Coronary artery (tissue), 2 donors: Measurements from ENCODE around the gene TSPAN9.

Experiments used
- DNase-seq: peaks from one replicate; pipeline ENCODE4 v3.0.0-alpha.2; 2017; ENCODE audit warnings: low spot score
- H3K27ac ChIP-seq, 2 donors: fragments of 200-600 bp; sonication (generic); one replicate each; pipeline ENCODE4 v1.5.1; 2016 to 2019
- H3K4me3 ChIP-seq: fragments of 200-600 bp; sonication (generic); 2 replicates; pipeline ENCODE4 v1.5.1; 2016; ENCODE audit warnings: mild to moderate bottlenecking, moderate library complexity
- TF ChIP-seq, protein P1 (sequence below): fragments of 200-600 bp; sonication (generic); IDR thresholded peaks from one replicate; pipeline ENCODE4 v1.5.1; 2019; ENCODE audit warnings: antibody characterized with exemption

Gene TSPAN9

DNA sequence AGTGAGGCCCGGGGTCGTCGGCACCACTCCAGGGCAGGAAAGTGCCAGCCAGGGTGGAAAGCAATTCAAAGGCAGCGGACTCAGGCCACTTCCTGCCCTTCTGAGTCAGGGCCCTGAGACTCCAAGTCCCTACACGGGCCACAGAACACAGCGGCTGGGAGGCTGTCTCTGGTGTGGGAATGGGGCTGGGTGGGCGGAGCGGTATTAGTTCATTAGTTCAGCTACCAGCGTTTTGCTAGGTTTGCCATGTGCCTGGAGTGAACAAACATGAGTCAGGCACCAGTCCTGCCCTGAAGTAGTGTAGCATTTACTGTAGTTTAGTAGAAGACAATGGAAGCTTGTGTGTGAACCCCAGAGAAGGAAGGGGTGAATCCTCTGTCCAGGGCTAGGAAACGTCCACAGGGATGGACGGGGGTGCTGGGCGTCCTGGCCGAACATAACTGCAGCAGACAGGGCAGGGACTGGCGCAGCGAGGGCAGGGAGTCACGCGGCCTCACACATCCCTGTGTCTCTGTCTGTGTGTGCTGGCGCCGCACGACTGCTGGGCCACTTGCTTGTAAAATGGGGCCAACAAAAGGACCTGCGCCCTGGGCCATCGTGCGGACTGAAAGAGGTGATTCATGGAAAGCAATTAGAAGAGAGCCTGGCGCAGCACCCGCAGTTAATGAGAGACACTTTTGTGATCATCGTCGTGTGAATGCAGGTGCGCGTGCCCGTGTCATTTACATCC, 227.4 kb downstream of the TSPAN9 start:
- H3K27ac ChIP-seq, result no peak overlapping the region
- TF ChIP-seq, protein P1, sequence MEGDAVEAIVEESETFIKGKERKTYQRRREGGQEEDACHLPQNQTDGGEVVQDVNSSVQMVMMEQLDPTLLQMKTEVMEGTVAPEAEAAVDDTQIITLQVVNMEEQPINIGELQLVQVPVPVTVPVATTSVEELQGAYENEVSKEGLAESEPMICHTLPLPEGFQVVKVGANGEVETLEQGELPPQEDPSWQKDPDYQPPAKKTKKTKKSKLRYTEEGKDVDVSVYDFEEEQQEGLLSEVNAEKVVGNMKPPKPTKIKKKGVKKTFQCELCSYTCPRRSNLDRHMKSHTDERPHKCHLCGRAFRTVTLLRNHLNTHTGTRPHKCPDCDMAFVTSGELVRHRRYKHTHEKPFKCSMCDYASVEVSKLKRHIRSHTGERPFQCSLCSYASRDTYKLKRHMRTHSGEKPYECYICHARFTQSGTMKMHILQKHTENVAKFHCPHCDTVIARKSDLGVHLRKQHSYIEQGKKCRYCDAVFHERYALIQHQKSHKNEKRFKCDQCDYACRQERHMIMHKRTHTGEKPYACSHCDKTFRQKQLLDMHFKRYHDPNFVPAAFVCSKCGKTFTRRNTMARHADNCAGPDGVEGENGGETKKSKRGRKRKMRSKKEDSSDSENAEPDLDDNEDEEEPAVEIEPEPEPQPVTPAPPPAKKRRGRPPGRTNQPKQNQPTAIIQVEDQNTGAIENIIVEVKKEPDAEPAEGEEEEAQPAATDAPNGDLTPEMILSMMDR, result no peak
- H3K4me3 ChIP-seq, result no peak overlapping the region
- DNase-seq, result no peak

DNA sequence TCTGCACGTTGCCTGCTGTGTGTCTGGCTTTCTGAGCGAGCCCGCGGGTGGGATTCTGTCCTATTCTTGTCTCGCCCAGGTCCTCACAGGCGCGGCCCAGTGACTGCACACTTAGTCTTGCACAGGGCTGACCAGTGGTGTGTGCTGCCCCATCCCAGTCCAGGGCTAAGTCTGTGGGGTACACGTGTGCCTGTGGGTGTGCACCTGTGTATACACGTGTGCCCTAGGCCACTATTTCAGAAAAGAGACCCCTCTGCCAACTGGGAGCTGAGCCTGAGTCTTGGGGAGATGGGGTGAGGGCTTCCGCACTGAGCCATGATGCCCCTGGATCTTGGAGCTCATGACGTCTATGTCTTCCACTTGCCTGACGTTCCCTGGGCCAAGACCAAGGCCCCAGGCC, 228.3 kb downstream of the TSPAN9 start:
- H3K4me3 ChIP-seq, result no peak overlapping the region
- DNase-seq, result no peak
- TF ChIP-seq, protein P1, result no peak
- no peak overlapping the region for H3K27ac ChIP-seq

DNA sequence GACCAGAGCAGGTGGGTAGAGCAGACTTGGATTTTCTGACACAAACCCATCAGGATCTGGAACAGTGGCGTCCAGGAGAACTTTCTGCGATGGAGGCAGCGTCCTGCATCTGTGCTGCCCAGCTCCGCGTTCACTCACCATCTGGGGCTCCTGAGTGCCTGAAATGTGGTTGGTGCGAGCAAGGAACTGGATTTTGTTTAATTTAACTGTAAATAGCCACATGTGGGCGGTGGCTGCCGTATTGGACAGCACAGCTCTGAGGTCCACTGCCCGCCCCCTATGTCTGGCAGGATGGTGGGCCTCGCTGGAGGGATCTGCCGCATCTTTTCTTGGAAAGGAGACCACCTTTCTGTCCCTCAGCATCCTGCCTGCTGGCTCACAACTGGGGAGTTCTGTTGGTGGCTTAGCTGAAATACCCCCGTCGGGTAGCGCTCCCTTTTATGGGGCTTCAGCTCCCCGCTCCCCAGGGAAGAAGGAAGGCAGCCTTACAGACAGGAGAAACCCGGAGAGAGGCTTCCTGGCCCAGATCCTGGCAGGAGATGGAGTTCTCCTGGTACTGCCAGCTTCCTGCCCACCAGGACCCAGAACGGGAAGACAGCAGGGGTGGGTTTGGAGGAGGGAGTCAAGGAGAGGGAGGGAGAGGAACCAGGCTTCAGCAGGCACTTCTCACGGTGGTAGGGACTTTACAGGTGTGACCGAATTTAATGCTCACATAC, 228.9 kb downstream of the TSPAN9 start:
- DNase-seq, result no peak
- H3K4me3 ChIP-seq, result no peak overlapping the region
- TF ChIP-seq, protein P1, result no peak
- H3K27ac ChIP-seq, result no peak overlapping the region

DNA sequence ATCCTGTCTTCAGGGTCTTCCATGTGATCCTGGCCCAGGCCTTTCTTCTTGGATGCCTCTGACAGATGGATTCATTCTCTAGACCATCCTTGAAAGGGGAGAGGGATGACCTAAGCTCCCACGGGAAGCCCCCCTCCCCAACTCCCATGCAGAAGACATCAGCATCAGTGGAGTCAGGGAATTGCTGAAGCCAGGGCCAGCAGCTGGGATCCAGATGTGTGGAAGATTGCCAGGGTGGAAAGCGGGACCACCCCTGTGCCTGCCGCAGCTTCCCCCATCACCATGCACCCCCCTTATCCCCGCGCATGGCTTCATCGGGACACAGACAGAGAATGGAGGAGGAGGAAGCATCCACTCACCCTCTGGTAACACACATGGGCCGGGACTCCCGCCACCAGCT, 230.2 kb downstream of the TSPAN9 start:
- no peak for DNase-seq
- TF ChIP-seq, protein P1, result no peak

DNA sequence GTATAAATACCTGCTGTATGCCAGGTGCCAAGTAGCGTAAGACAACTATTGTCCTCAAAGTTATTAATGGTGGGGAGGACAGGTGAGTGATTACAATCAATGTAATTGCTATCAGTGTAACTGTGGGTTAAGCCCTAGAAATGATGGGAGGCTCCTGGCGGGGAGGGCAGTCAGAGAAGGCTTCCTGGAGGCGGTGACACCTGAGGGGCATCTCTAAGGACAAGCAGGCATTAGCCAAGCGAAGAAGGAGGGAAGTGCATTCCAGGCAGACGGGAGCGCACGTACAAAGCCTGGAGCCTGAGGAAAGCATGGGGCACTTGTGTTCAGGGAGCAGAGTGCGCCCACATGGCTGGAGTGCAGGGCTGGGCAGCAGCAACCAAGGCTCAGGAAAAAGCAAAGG, 230.9 kb downstream of the TSPAN9 start:
- H3K4me3 ChIP-seq, result no peak overlapping the region
- H3K27ac ChIP-seq, result no peak overlapping the region
- TF ChIP-seq, protein P1, result no peak
- no peak for DNase-seq

More for the DNA sequence above, 230.2 kb downstream of the TSPAN9 start:
- no peak overlapping the region for H3K4me3 ChIP-seq
- H3K27ac ChIP-seq, result no peak overlapping the region

DNA sequence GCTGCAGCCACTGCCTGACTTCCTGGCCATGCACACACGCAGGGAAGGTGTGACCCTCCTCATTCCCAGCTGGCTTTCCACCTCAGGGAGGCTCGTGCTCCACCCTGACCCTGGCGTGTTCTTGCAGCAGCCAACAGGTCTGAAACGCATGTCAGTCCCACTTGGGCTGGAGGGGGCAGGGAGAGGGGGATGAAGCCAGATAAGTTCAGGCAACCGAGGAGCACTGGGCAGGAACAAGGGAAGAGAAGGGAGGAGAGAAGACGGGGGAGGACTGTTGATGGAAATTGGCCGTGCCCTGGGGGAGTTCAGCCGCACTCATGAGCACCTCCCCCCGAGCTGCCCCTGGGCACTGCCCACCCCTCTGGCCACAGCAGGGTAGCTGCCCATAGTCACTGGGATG, 231.4 kb downstream of the TSPAN9 start:
- Histone ChIP-seq H3K27ac (no peak overlapping the region), H3K4me3 (no peak overlapping the region)
- TF ChIP-seq, protein P1, result no peak
- DNase-seq, result no peak

DNA sequence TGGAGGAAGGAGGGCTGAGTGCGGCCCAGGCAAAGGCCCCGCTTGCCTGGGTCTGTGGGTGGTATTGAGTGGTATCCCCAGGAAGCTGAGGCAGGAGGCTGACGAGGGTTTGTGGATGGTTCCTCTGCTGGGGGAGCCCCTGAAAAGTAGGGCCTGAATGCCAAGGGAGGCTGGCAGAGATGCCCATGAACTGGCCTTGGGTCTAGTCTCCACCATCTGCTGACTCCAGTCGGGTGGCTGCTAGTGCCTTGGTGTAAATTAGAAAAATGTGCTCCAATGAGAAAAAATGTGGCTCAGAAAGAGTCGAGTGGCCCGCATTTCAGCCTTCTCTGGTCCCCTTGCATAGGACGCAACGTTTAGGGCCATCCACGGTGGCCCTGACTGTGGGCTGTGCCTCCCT, 232.6 kb downstream of the TSPAN9 start:
- no peak for DNase-seq
- H3K4me3 ChIP-seq, result no peak overlapping the region
- H3K27ac ChIP-seq, result no peak overlapping the region
- TF ChIP-seq, protein P1, result no peak
